Pons (tissue), 1 donor: ENCODE results near the gene IARS1.

Experiments
- DNase-seq: peaks from one replicate; pipeline ENCODE4 v3.0.0-alpha.2; 2016; ENCODE audit warnings: low spot score

IARS1 gene

DNA sequence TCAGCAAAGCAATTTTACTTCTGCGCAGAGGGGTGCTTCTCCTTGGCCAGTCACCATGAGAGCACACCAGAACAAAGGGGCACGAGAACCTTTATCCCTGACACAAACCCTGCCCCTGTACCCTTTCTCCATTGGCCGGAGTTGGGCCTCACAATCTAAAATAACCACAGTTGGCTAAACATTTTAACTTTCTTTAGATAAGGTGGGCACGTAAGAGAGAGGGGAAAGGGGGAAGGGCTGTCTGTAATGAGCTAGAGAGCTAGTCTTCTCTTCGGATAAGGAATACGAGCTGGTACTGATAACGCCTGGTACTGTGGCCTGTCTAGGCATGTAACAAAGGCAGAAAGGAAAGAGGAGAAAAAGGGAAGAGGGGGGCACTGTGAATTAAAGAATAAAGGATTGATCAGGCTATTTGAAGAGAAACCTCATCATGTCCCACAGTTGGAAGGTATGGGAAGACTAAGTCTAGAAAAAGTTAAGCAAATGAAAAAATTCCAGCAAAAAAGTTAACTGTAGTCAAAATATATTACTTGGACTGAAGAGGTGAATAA lies 1.8 kb upstream of the IARS1 start:
- DNase-seq, result no peak

DNA sequence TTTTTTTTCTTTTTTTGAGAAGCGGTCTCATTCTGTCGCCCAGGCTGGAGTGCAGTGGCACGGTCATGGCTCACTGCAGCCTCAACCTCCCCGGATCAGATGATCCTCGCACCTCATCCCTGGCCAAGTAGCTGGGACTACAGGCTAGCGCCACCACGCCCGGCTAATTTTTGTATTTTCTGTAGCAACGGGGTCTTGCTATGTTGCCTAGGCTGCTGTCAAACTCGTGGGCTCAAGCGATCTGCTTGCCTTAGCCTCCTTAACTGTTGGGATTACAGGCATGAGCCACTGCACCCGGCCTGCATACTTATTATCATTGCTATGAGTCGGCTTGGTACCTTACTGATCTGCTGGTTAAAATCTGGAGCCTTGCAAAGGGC lies 790 bp upstream of the IARS1 start:
- DNase-seq, result peak; percentile 22

DNA sequence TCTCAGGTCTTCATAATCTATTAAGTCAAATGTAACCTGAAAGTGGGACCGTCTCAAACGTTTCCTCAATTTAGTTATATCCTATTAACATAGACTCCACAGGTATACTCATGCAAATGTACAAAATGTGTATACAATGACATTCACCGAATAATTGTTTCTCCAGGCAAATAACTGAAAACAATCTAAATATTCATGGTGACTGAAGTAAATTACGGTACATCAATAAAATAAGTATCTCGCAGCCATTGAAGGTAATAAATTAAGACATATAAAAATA lies 482 bp downstream of the IARS1 start:
- peak; percentile 4 for DNase-seq

DNA sequence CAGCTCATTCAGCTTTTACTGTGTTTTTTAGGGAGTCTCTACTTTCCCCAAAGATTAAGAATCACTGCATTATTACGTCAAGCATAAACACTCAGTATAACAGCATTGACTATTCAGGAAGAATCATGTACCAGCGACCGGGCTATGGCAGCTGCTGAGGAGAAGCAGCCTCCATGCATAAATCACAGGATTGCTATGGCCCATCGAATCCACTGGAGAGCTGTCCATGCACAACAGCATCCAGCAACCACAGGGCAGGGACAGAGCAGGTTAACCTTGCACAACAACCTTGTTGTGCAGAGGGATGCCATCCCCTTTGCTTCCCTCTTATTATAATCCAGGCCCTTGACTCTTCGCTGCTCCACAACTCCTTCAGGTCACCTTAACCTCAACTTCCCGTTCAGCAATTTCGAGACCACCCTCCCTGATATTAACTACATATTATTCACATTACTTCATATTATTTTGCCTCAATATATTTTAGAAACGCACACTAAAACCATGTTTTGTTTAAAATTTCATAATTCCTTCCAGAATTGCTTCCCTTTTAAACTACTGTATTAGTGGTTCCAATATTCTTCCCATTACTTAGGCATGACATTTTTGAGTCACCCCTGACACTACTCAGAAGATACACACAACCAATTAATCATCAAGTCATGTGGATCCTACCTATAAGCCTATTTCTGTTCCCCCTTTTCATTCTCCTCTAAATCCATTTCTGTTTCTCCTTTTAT lies 991 bp downstream of the IARS1 start:
- DNase-seq, result no peak

DNA sequence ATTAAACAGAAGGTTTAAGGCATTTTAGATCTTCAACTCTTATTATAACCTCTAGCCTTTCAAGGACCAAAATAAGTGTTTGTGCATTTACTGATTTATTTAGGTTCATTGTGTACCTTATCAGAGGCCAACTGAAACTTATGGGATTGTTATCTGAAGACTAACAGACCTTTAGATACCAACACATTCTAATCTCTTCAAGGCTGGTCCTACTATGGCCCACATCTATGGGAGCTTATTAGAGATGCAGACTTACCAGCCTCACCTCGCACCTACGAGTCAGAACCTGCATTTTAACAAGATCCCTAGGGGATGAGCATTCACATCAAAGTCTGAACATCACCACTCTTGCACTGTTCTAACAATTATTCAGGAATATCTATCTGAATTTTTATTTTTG lies 1.9 kb downstream of the IARS1 start:
- DNase-seq, result no peak

DNA sequence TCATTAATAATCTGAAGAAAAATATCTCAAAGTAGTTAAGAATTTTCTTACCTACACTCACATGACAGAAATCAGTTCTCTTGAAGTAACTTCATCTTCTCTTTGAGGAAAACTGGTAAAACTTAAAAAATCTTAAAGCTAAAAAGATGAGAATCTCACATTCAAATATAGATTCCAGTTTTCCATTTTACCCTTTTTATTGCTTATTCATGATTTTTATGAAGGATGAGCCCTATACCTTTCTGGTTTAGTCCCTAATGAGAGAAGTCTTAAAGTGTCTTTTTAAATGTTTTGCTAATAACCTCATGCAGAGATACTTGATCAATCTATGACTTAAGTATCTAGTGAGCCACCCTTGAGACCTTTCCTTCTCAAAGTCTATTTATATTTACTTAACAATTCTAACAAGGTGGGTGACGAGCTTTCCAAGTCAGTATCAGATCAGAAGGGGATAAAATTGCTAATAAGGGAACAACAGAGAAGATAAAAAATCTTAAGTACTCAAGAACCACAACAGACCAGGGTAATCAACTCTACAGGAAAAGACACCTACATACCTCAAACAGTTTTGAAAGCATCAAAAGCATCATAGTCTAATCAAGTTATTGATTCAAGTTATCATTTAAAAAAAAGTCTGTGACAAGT lies 2.6 kb downstream of the IARS1 start:
- no peak for DNase-seq

DNA sequence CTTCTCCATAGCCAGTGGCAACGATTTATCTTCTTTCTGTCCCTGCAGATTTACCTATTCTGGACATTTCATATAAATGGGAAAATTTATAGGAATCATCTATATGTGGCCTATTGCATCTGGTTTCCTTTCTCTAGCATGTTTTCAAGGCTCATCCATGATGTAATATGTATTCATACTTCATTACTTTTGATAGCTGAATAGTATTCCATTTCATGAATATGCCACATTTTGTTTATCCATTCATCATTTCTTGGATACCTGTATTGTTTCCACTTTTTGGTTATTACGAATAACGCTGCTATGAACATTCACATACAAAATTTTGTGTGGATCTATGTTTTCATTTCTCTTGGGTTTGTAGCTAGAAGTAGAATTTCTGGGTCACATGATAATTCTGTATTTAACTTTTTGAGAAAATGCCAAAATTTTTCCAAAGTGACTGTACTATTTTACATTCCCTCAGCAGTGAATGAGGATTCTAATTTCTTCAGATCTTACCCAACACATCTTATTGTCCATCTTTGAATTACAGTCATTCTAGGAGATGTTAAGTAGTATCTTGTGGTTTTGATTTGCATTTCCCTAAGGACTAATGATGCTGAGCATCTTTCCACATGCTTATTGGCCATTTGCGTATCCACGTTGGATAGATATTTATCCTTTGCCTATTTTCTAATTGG lies 3.6 kb downstream of the IARS1 start:
- no peak for DNase-seq

DNA sequence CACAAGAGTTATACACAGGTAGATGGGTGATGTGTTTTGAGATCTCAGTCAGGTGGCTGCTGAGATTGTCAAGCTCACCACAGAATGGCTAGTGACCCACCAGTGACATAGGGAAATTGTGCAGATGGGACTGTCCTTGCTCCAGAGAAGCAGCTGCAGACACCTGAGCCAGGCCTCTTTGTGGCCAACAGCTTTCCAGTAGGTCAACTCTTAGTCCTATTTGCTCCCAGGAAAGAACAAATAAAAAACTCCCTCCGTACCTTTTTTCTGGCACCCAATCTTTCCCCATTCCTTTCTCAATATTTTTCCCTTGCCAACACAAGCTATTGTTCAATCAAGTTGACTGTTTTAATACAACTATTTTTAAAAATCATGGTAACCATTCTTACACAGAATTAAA lies 14.2 kb downstream of the IARS1 start:
- no peak for DNase-seq

DNA sequence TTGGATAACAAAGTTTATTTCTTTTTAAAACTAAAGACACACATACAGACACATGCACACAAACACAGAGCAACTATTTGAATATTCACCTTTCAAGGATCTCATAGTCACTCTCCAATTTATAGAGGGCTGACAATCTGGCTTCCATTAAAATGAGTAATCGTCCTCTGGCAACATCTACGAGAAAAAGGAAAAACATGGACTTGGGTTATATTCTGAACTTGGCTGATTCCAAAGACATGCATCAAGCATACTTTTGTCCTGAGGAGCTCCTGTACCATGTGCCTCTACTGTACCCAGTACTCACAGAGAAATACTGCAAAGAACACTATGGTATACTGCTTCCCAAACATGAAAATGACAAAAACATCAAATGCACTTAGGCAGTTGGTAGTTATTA lies 15.4 kb downstream of the IARS1 start:
- no peak for DNase-seq

DNA sequence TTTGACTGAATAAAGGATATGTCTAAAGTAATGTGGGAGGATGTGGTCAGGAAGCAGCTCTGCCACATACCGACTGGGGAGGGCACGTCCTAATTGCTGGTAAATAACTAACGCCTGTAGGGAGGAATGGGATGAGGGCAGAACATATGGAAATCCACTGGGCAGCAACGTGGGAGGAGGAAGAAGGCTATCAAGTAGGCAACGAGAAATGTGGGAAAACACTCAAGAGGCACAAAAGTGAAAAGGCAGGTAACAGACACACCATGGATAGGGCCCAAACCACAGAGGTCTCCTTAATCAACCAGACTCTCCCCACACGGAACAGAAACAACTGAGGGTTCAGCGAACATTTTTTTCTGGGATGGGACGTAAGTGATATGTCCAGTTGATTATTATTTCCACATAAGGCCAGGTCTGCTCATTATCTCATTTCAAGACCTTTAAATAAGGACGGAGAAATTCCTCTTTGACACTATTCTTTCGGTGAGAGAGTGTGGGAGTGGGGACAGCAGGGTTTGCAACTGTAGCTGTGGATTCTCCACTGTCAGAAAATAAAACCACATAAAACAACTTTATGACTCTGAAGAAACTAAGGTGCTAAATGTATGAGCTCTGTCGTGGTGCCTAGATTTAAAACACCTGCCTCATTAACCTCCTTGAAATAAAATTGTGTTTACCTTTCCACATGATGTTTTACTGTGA lies 17.0 kb downstream of the IARS1 start:
- DNase-seq, result no peak

DNA sequence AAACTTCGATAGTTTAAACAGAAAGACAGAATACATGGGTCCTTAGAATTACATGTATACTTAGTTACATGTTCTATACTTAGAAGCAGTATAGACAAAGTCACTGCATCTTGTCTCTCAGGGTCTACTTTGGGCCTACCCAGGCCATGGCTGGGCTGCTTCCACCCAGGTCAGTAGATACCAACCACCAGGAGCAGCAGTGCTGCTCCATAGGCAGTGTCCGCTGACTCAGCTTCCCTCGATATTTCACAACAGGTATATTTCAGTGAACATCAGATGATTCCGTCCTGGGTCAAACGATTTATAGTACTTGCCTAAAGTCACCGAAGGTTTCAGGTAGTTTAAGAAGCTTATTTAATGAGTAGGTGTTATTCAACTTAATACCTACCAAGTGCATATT lies 18.0 kb downstream of the IARS1 start:
- no peak for DNase-seq

DNA sequence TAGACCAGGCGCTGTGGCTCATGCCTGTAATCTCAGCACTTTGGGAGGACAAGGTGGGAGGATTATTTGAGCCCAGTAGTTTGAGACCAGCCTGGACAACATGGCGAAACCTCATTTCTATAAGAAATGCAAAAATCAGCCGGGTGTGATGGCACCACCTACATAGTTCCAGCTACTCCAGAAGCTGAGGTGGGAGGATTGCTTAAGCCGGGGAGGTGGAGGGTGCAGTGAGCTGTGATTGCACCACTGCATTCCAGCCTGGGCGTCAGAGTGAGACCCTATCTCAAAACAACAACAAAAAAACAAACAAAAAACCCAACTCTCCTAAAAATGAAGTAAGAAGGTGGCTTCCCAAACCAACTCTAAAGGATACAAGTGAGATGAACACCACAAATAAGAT lies 23.0 kb downstream of the IARS1 start:
- DNase-seq, result no peak

DNA sequence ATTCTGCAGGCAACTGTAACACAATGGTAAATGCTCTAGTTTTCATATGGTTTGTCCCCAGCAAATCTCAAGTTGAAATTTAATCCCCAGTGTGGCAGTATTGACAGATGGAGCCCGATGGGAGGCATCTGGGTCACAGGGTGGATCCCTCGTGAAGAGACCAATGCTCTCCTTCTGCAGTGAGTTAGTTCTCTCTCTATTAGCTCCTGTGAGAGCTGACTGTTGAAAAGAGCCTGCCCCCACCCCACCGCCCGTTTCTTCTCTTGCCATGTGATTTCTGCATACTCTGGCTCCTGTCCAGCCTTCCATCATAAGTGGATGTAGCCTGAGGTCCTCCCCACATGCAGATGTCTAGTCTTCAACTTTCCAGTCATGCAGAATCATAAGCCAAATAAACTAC lies 27.0 kb downstream of the IARS1 start:
- DNase-seq, result no peak

DNA sequence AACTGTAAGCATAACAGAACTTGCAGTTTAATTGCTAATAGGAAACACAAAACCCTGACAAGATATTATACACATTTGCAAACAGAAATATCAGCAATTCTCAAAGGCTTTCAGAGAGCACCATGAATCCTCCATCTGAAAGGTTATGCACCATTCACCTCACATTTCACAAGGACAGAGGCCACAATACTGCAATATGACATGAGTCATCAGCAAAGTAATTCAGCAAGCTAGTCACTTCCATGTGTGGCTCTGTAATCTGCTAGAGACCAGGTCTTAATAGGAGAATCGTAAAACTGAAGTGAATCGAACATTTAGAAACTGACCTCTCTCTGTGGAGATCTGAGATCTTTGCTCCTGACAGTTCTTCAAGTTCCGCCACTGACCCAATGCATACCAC lies 28.3 kb downstream of the IARS1 start:
- no peak for DNase-seq

DNA sequence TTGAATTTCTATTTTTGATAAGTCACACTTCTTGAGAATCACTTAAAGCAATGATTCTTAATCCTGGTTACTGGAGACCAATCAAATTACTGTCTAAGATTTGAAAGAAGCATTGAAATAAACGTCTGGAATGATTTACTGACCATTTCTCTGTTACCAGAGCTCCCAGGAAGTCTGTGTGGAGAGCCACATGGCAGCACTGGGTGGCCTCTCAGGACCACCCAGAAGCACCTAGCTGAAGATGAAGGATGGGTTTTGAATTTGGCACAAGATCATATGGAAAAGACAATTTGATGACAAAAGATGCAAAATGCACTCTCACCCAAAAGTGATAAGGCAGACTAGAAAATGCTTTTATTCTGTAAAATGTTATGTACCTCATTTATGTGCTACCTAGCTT lies 30.4 kb downstream of the IARS1 start:
- no peak for DNase-seq

DNA sequence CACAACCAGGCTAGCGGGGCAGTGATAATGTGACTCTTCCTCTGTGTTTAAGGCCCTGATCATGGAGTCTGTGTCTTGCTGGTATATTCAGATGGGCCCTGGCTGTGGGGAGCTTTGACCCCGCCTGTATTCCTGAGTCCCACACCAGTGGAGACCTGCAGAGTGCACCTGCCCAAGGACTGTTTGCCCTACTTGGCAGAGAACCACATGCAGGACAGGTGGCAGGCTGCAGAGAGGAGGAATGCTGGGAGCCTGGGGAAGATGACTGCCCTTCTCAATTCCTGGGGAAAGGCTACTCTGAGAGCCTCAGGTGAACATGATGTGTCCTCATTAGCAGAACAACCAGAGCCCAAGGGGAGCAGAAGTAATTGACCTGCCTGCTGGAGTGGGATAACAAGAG lies 36.2 kb downstream of the IARS1 start:
- DNase-seq, result no peak

DNA sequence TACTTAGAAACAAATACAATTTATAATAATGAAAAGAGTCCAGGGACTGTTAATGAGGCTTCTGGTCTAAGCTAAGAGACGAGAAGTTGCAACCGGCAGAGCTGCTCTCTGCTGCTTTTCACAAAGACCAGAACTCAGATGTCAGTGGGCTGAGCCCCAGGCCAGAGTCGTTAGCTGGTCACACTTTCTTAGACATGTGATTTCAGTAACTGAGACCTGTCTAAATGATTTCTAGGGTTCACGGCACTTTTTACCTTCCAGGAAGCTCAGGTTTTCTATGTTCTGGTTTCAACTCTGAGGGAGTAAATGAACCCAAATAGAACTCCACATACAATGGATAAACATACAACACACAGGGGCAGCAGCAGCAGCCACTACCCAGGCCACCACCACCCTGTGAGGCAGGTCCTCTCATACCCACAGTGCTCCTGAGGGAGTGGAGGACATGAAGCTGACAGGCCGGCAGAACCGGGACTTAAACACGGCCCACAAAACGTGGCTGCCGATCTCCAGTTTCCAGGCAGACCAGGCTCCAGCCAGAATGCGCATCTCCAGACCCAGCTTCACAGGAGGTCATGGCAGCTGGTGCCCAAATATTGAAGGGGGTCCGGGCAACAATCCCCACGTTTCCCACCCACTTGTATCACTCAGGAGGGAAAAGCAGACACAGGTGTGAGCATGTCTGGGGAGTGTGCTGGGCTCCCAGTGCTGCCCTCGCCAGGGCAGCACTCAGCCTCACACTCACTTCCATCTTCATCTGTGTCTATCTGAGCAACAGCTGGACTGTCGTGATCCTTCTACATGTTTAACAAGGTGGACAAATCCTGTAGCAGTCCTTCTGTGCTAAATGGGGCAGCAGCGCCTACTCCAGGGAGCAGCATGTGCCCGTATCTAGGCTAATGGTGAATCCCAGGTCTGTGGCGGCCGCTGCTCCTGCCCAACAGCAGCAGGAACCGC lies 38.8 kb downstream of the IARS1 start:
- no peak for DNase-seq

DNA sequence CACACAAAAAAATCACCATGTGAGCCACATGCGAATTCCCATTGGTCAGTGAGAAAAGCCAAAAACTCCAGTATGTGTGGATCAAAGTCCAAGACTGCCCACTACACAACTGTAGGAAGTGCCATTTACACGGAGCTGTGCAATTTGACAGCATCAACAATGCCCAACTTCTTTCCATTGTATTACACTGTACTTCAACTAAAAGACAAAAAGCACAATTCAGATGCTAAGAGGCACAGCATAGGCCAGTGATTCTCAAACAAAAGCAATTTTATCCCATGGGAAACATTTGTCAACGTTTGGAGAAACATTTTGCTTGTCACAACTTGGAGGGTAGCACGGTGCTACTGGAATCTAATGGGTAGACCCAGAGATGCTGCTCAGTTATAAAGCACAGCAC lies 39.8 kb downstream of the IARS1 start:
- peak; percentile 70 for DNase-seq

DNA sequence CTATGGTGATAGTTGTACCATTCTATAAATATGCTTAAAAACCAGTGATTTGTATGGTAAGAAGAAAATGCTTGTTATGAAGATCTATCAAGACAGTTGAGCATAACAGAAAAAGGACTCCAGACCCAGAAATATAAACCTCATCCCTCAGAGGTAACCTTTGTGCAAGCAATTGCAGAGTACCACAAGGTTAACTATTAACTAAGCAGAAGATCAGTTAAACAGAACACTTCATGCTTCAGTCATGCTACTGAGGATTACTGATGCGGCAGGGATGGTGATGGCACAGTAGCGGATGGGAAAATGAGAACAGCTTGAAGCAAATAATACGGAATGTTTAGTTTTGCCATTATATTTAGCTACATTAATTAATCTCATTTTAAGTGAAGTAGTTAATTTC lies 45.5 kb downstream of the IARS1 start:
- DNase-seq, result no peak

DNA sequence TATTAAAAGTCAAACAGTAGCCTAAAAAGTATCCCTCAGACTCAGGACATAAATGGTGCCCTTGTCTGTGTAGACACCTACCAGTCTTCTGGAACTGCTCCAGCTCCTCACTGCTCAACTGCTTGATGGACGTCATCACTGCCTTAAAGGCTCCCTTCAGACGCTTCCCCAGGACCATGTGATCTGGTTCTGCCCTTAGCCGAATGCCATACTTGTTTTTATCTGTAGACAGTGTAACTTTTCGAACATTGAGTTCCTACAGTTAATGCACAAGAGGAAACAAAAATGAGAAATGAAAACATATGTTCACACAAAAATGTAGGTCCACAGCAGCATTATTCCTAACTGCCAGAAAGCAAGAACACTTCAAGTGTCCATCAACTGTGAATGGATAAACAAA lies 46.2 kb downstream of the IARS1 start:
- DNase-seq, result no peak

DNA sequence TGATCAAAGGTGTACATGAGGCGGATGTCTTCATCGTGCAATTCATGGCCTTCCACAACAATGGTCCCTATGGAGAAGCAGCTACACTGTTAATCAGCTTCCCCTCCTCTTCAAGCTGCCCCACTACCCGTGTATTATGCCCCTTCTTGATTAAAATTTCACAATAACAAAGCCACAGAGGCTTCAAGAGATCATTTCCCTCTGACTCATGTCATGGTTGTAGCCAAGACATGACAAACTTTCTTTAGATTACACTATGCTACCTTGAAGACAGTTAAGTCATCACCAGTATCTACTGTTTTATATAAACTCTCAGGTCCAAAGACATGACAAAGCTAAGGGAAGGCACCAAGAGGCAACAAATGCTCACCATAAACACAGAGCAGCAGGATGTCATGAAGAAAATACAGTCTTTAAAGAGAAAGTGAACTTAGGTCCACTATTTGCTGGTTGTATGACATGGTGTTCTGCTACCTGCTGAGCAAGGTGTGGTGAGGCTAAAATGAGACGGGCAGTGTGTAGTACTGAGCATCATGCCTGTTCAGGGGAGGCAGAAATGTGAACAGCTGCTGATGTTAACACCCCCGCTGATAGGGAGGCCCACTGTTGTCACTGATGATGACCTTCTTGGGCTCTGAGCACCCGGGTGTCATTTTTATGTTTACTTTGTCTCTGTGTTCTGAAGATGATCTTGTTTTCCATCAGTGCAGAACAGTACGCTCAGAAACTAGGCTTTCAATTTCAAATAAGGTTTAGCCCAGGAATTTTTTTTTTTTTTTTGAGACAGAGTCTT lies 48.3 kb downstream of the IARS1 start:
- no peak for DNase-seq
